Activated B cell treated with CpG ODN at 0.5 μM for 24 hours (primary cell): ENCODE measurements around the gene RAPGEF1. TPM values are rescaled to one million over a fixed set of nuclear protein-coding genes. Genes with fewer than 3 reads are reported as not detected.

Experiments
- ATAC-seq: fragments of 200-7000 bp; cut with Tn5 transposase; one replicate; pipeline ENCODE4 v1.10.0; 2021; ENCODE audit warnings: low read depth, mild to moderate bottlenecking, moderate library complexity
- CTCF ChIA-PET: fragments of 350-600 bp; sonication (Branson Sonifier 250); formaldehyde crosslinking; loops from one replicate; lab custom pipeline; 2021; ENCODE audit warnings: antibody characterized with exemption; lab: Charles Lee
- POLR2A ChIA-PET: fragments of 350-600 bp; sonication (Branson Sonifier 250); formaldehyde crosslinking; loops from one replicate; lab custom pipeline; 2021; ENCODE audit warnings: antibody characterized with exemption; lab: Charles Lee
- DNase-seq: peaks from one replicate; pipeline ENCODE4 v3.0.0; 2022
- H3K27ac Mint-ChIP-seq: one replicate; pipeline ENCODE4 v1.8.0; 2020; ENCODE audit warnings: mixed read lengths
- H3K27me3 Mint-ChIP-seq: one replicate; pipeline ENCODE4 v1.8.0; 2021; ENCODE audit warnings: mixed read lengths
- H3K36me3 Mint-ChIP-seq: one replicate; pipeline ENCODE4 v1.8.0; 2021; ENCODE audit warnings: low read depth, mixed read lengths
- H3K4me1 Mint-ChIP-seq: one replicate; pipeline ENCODE4 v1.8.0; 2021; ENCODE audit warnings: mixed read lengths
- H3K4me3 Mint-ChIP-seq: one replicate; pipeline ENCODE4 v1.8.0; 2020; ENCODE audit warnings: mild to moderate bottlenecking, mixed read lengths
- H3K9me3 Mint-ChIP-seq: one replicate; pipeline ENCODE4 v1.8.0; 2020; ENCODE audit warnings: mixed read lengths
- CTCF ChIP-seq: fragments of 200-600 bp; IDR thresholded peaks from one replicate; pipeline ENCODE4 v1.8.0; 2022; ENCODE audit warnings: antibody characterized with exemption, mild to moderate bottlenecking
- intact Hi-C: fragments of 100-400 bp; cut with micrococcal nuclease; formaldehyde crosslinking; loops from one replicate; pipeline ENCODE4 v1.15.1; 2024
- total RNA-seq: library from RNA; stranded (reverse); gene quantifications from 2 replicates; pipeline ENCODE4 v1.2.3, GENCODE V29; 2022

Gene RAPGEF1
- total RNA-seq, 1 donor from 2014 or later = 318 TPM

- Mint-ChIP-seq H3K27me3 (peaks cover 40% of the 10 kb centered on the region), H3K27ac (no peak overlapping the region), H3K4me1 (no peaks in the 10 kb centered on the region), H3K9me3 (peaks cover 7% of the 10 kb centered on the region), H3K4me3 (no peak overlapping the region), H3K36me3 (no peaks in the 10 kb centered on the region)
- DNase-seq (no peak), ATAC-seq (no peak)
- ChIA-PET CTCF (no interaction called here), POLR2A (no interaction called here)
- TF ChIP-seq CTCF = no peak
- intact Hi-C loops = no loop called here
Observed at GRCh38 chr9:131781069-131781468, 41.2 kb upstream of the RAPGEF1 start.

DNA sequence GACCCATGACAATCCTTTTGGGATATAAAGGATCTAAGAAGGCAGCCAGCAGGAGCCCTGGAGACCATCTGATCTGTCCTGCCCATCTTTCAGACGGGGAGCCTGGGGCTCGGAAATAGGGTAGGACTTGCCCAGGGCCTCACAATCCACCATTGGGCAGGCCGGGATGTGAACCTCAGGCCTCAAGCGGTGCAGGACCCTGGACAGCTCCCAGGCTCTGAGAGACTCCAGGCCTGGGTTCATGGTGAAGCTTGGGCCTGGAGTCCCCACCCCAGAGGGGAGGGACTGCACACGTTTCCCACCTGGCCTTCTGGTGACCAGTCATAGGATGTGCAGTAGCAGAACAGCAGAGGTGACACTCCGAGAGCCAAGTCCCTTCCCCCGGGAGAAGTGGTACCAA is 36.6 kb upstream of the RAPGEF1 start:
- Mint-ChIP-seq H3K4me1 (no peaks in the 10 kb centered on the region), H3K27me3 (peaks cover 26% of the 10 kb centered on the region), H3K4me3 (no peak overlapping the region), H3K27ac (no peak overlapping the region), H3K9me3 (no peaks in the 10 kb centered on the region), H3K36me3 (no peaks in the 10 kb centered on the region)
- DNase-seq (no peak), ATAC-seq (no peak)
- intact Hi-C loops = loop anchor here (2.0 kb wide), 1 partner anchor 22 kb away; no protein-coding TSS in a partner anchor
- ChIA-PET CTCF (no interaction called here), POLR2A (interaction anchor here (0.5 kb wide), 1 partner anchor 580 kb away, joined by 10 read pairs; no protein-coding TSS in a partner anchor)
- no peak for TF ChIP-seq CTCF

- DNase-seq = no peak
- Mint-ChIP-seq H3K9me3 (no peaks in the 10 kb centered on the region), H3K4me3 (no peak overlapping the region), H3K27me3 (peaks cover 31% of the 10 kb centered on the region), H3K27ac (no peak overlapping the region), H3K4me1 (no peaks in the 10 kb centered on the region), H3K36me3 (no peaks in the 10 kb centered on the region)
- intact Hi-C loops = loop anchor here (2.0 kb wide), 1 partner anchor 23 kb away; no protein-coding TSS in a partner anchor
- no peak for TF ChIP-seq CTCF
- POLR2A ChIA-PET = interaction anchor here (0.5 kb wide), 1 partner anchor 580 kb away, joined by 10 read pairs; no protein-coding TSS in a partner anchor
- no peak for ATAC-seq
- CTCF ChIA-PET = no interaction called here
Observed at GRCh38 chr9:131776036-131776435, 36.2 kb upstream of the RAPGEF1 start.

DNA sequence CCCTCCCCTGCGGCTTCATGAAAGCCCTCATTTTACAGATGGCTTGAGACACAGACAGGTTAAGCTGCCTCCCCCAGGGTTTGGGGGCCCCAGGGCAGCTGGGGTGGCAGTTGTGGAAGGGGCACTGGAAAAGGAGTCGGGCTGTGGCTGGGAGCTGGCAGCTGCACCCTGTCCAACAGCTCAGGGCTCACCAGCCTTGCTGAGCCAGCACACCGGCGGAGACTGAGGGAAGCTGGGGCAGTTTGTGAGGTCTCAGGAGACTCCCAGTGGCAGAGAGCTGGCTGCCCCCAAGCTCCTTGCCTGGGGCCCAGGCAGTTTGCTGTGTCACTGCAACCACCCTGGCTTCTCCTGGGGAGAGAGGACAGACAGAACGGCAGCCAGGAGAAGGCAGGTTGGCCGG is 34.8 kb upstream of the RAPGEF1 start:
- H3K27ac Mint-ChIP-seq = no peak overlapping the region
- H3K27me3 Mint-ChIP-seq = peaks cover 36% of the 10 kb centered on the region
- ChIA-PET POLR2A (no interaction called here), CTCF (no interaction called here)
- intact Hi-C loops = no loop called here
- H3K36me3 Mint-ChIP-seq = no peaks in the 10 kb centered on the region
- no peak for ATAC-seq
- H3K4me1 Mint-ChIP-seq = no peaks in the 10 kb centered on the region
- TF ChIP-seq CTCF = no peak
- H3K9me3 Mint-ChIP-seq = no peaks in the 10 kb centered on the region
- no peak for DNase-seq
- H3K4me3 Mint-ChIP-seq = no peak overlapping the region

GRCh38 chr9:131773911-131774379 is 34.1 kb upstream of the RAPGEF1 start:
- H3K4me1 Mint-ChIP-seq = no peaks in the 10 kb centered on the region
- CTCF ChIA-PET = no interaction called here
- no peak for DNase-seq
- H3K27ac Mint-ChIP-seq = no peak overlapping the region
- no peak for ATAC-seq
- no peak for TF ChIP-seq CTCF
- H3K27me3 Mint-ChIP-seq = peaks cover 34% of the 10 kb centered on the region
- H3K36me3 Mint-ChIP-seq = no peaks in the 10 kb centered on the region
- H3K4me3 Mint-ChIP-seq = no peak overlapping the region
- POLR2A ChIA-PET = no interaction called here
- no peaks in the 10 kb centered on the region for H3K9me3 Mint-ChIP-seq
- intact Hi-C loops = no loop called here
